Activated T-helper 1 cell treated with anti-CD3 and anti-CD28 coated beads, Interleukin-12 subunit alpha, Interleukin-12 subunit beta, Interleukin-2, Interleukin-4 antibody, amounts not matched to agents 30 ng/mL and 10 ng/mL and 1 ng/mL, durations not matched to agents 14 hours and 24 hours and 36 hours (primary cell): ENCODE measurements around the gene NOTUM. TPM values are rescaled to one million over a fixed set of nuclear protein-coding genes. Genes with fewer than 3 reads are reported as not detected.

Experiments
- DNase-seq: peaks from one replicate; pipeline ENCODE4 v3.0.0; 2021; ENCODE audit warnings: low spot score
- H3K27ac Mint-ChIP-seq: one replicate; pipeline ENCODE4 v1.8.0; 2021; ENCODE audit warnings: mild to moderate bottlenecking, mixed read lengths
- H3K27me3 Mint-ChIP-seq: one replicate; pipeline ENCODE4 v1.8.0; 2022; ENCODE audit warnings: mild to moderate bottlenecking, moderate library complexity, mixed read lengths; ENCODE audit not compliant: insufficient read depth
- H3K36me3 Mint-ChIP-seq: one replicate; pipeline ENCODE4 v1.8.0; 2021; ENCODE audit warnings: low read depth, mixed read lengths
- H3K4me1 Mint-ChIP-seq: one replicate; pipeline ENCODE4 v1.8.0; 2021; ENCODE audit warnings: low read depth, mixed read lengths
- H3K4me3 Mint-ChIP-seq: one replicate; pipeline ENCODE4 v1.8.0; 2021; ENCODE audit warnings: mild to moderate bottlenecking, moderate library complexity, mixed read lengths
- H3K9me3 Mint-ChIP-seq: one replicate; pipeline ENCODE4 v1.8.0; 2021; ENCODE audit warnings: mixed read lengths
- intact Hi-C: fragments of 100-400 bp; cut with micrococcal nuclease; formaldehyde crosslinking; loops from one replicate; pipeline ENCODE4 v1.15.1; 2024
- total RNA-seq: library from RNA; stranded (reverse); gene quantifications from 2 replicates; pipeline ENCODE4 v1.2.3, GENCODE V29; 2022

The NOTUM gene
- total RNA-seq, 1 donor from 2014 or later = 1.5 TPM

DNA sequence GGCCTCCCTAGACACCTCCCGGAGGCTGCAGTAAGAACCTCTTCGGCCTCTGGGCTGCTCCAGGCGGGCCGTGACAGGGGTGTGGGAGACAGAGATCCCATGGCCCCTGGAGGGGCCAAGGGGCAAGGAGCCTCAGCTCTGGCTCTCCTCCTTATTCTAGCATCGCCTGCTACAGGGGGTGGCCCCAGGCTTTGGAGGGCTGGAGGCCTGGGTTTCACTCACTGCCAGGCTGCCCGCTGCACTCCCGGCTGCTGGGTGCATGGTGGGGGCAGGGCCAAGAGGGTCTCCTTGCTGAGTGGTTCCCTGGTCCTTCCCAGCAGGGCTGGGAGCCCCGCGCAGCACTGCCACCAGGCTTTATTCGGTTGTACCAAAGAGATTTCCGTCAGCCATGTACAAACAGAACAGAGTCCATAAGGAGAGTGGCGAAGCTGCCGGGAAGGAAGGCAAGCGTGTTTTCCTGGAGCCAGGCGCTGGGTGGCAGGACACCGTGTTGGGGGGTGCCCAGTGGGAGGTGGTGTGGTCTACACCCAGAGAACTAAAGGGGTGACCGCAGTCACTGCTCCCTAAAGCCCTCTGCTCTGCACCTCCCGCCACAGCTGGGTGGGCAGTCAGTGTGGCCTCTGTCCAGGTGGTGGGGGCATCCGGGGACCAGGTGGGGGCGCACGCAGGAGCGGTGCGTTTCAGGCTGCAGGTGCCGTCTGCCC, 56.9 kb downstream of the NOTUM start:
- Mint-ChIP-seq H3K4me3 (no peak overlapping the region), H3K9me3 (no peaks in the 10 kb centered on the region), H3K4me1 (peaks cover 8% of the 10 kb centered on the region), H3K36me3 (peaks cover 13% of the 10 kb centered on the region), H3K27ac (no peak overlapping the region), H3K27me3 (peaks cover 3% of the 10 kb centered on the region)
- DNase-seq = no peak
- intact Hi-C loops = no loop called here

DNA sequence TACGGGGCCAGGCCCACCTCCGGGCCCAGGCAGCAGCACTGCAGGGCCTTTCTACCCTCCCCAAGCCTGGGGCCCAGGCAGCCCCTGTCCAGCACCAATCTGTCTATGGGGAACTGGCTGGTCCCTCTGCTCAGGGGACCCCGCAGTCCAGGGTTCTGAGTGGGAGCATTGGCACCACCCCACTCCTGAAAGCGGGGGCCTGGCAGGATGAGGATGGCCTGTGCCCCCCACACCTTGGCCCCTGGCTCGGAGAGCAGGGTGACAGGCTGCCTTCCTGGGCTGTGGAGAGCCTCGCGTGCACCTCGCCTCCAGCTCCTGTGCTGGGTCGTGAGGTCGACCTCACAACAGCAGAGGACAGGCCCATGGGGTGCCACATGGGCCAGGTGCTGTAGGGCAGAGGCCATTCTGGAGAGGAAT, 57.6 kb downstream of the NOTUM start:
- Mint-ChIP-seq H3K4me1 (peaks cover 8% of the 10 kb centered on the region), H3K9me3 (no peaks in the 10 kb centered on the region), H3K27me3 (peaks cover 3% of the 10 kb centered on the region), H3K4me3 (no peak overlapping the region), H3K36me3 (peaks cover 12% of the 10 kb centered on the region), H3K27ac (no peak overlapping the region)
- DNase-seq = no peak
- intact Hi-C loops = no loop called here

DNA sequence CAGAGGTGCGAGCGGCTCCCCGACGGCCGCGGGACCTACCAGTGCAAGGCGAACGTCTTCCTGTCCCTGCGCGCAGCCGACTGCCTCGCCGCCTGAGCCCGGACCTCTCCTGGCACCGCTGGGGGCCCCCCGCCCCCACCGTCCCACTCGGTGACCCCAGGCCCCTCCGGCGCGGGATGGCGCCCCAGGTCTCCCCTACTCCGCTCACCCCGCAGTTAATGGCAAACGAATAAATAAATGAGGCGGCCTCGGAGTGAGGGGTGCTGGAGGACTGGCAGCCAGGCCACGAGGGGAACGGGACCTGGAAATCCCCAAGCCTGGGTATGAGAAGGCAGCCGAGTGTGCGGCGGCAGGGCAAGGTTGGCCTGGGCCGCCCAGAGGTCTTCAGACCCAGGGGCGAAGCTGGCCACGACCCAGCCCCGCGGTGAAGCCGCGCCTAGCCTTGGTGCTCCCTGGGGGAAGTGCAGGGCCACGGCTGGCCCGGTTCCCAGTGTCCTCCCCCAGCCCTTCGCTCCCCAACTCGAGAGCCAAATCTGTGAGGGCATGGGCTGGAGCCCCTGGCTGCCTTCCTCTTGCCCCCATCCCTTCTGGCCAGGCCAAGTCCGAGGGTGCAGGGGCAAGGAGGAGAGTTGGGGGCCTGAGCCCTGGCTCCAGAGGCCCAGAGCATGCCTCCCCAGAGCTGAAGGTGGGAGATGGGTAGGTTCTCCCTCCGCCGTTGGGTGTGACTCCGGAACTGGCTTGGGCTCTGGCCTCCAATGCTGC, 58.2 kb downstream of the NOTUM start:
- DNase-seq = no peak
- no peak overlapping the region for H3K4me3 Mint-ChIP-seq
- H3K4me1 Mint-ChIP-seq = peaks cover 8% of the 10 kb centered on the region
- H3K27ac Mint-ChIP-seq = no peak overlapping the region
- no peaks in the 10 kb centered on the region for H3K9me3 Mint-ChIP-seq
- H3K36me3 Mint-ChIP-seq = peaks cover 11% of the 10 kb centered on the region
- intact Hi-C loops = no loop called here
- peaks cover 3% of the 10 kb centered on the region for H3K27me3 Mint-ChIP-seq

Other genes with a start within 250 kb of the NOTUM start
- gene SLC25A10, start 248.9 kb downstream of the NOTUM start, total RNA-seq = 45.7 and 49.6 TPM in 2 replicates
- gene GCGR, start 157.0 kb downstream of the NOTUM start, total RNA-seq = not detected in 2 replicates
- 56.0 and 62.3 TPM in 2 replicates for gene MCRIP1, start 127.9 kb downstream of the NOTUM start, total RNA-seq
- gene PPP1R27, start 126.1 kb downstream of the NOTUM start, total RNA-seq = not detected in 2 replicates
- 477 and 487 TPM in 2 replicates for gene P4HB, start 100.7 kb downstream of the NOTUM start, total RNA-seq
- 701 and 705 TPM in 2 replicates for gene ARHGDIA, start 89.8 kb downstream of the NOTUM start, total RNA-seq
- gene ALYREF, start 69.6 kb downstream of the NOTUM start, total RNA-seq = 241 and 249 TPM in 2 replicates
- 123 and 124 TPM in 2 replicates for gene ANAPC11, start 69.5 kb downstream of the NOTUM start, total RNA-seq
- gene NPB, start 58.9 kb downstream of the NOTUM start, total RNA-seq = 0.24 and 0.31 TPM in 2 replicates
- 49.5 and 54.5 TPM in 2 replicates for gene PCYT2, start 49.8 kb downstream of the NOTUM start, total RNA-seq
- gene SIRT7, start 43.0 kb downstream of the NOTUM start, total RNA-seq = 53.2 and 57.5 TPM in 2 replicates
- 33.8 and 35.5 TPM in 2 replicates for gene MAFG, start 33.5 kb downstream of the NOTUM start, total RNA-seq
- 130 and 131 TPM in 2 replicates for gene PYCR1, start 23.9 kb downstream of the NOTUM start, total RNA-seq
- gene MYADML2, start 14.0 kb downstream of the NOTUM start, total RNA-seq = 0.08 TPM in 1 of 2 replicates, not detected in the other
- gene ASPSCR1, start 16.4 kb upstream of the NOTUM start, total RNA-seq = 32.2 and 33.8 TPM in 2 replicates
- gene CENPX, start 61.7 kb upstream of the NOTUM start, total RNA-seq = 109 and 120 TPM in 2 replicates
- gene LRRC45, start 62.1 kb upstream of the NOTUM start, total RNA-seq = 37.6 and 37.8 TPM in 2 replicates
- gene RAC3, start 70.5 kb upstream of the NOTUM start, total RNA-seq = 7.6 and 9.4 TPM in 2 replicates
- 123 and 125 TPM in 2 replicates for gene DCXR, start 76.5 kb upstream of the NOTUM start, total RNA-seq
- 24.1 and 26.8 TPM in 2 replicates for gene RFNG, start 90.6 kb upstream of the NOTUM start, total RNA-seq
- gene GPS1, start 90.7 kb upstream of the NOTUM start, total RNA-seq = 112 and 124 TPM in 2 replicates
- gene DUS1L, start 104.6 kb upstream of the NOTUM start, total RNA-seq = 231 and 235 TPM in 2 replicates
- 415 and 421 TPM in 2 replicates for gene FASN, start 137.0 kb upstream of the NOTUM start, total RNA-seq